Activated T-helper 1 cell treated with anti-CD3 and anti-CD28 coated beads, Interleukin-12 subunit alpha, Interleukin-12 subunit beta, Interleukin-2, Interleukin-4 antibody, amounts not matched to agents 30 ng/mL and 10 ng/mL and 1 ng/mL, durations not matched to agents 14 hours and 24 hours and 36 hours (primary cell): ENCODE measurements around the gene RHBDD3. TPM values are rescaled to one million over a fixed set of nuclear protein-coding genes. Genes with fewer than 3 reads are reported as not detected.

Experiments used
- DNase-seq: peaks from one replicate; pipeline ENCODE4 v3.0.0; 2021; ENCODE audit warnings: low spot score
- H3K27ac Mint-ChIP-seq: one replicate; pipeline ENCODE4 v1.8.0; 2021; ENCODE audit warnings: mild to moderate bottlenecking, mixed read lengths
- H3K27me3 Mint-ChIP-seq: one replicate; pipeline ENCODE4 v1.8.0; 2022; ENCODE audit warnings: mild to moderate bottlenecking, moderate library complexity, mixed read lengths; ENCODE audit not compliant: insufficient read depth
- H3K36me3 Mint-ChIP-seq: one replicate; pipeline ENCODE4 v1.8.0; 2021; ENCODE audit warnings: low read depth, mixed read lengths
- H3K4me1 Mint-ChIP-seq: one replicate; pipeline ENCODE4 v1.8.0; 2021; ENCODE audit warnings: low read depth, mixed read lengths
- H3K4me3 Mint-ChIP-seq: one replicate; pipeline ENCODE4 v1.8.0; 2021; ENCODE audit warnings: mild to moderate bottlenecking, moderate library complexity, mixed read lengths
- H3K9me3 Mint-ChIP-seq: one replicate; pipeline ENCODE4 v1.8.0; 2021; ENCODE audit warnings: mixed read lengths
- intact Hi-C: fragments of 100-400 bp; cut with micrococcal nuclease; formaldehyde crosslinking; loops from one replicate; pipeline ENCODE4 v1.15.1; 2024
- total RNA-seq: library from RNA; stranded (reverse); gene quantifications from 2 replicates; pipeline ENCODE4 v1.2.3, GENCODE V29; 2022

The RHBDD3 gene
- total RNA-seq, 1 donor from 2014 or later = 59.4 TPM

DNA sequence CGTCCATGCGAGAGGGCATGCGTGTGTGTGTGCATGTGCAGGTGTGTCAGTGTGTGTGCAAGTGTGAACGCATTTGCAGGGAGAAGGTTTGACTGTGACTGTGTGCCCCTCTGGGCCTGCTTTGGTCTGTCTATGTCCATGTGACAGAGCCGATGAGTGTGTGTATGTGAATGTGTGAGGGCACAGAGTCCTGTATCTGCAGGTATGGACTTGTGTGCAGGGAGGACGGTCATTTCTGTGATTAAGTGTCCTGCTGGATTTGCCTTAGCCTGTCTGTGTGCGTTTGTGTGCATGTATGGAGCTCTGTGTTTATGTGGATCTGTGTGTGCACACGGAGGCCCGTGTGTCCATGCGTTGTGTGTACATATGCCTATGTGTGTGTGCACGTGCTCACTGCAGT is 56.7 kb downstream of the RHBDD3 start:
- no peak overlapping the region for H3K4me3 Mint-ChIP-seq
- no peaks in the 10 kb centered on the region for H3K9me3 Mint-ChIP-seq
- peaks cover 36% of the 10 kb centered on the region for H3K27me3 Mint-ChIP-seq
- no peak for DNase-seq
- H3K27ac Mint-ChIP-seq = no peak overlapping the region
- intact Hi-C loops = no loop called here
- no peaks in the 10 kb centered on the region for H3K36me3 Mint-ChIP-seq
- H3K4me1 Mint-ChIP-seq = no peaks in the 10 kb centered on the region

Other genes starting within 250 kb of the RHBDD3 start
- not detected in 2 replicates for gene C22orf31, start 206.2 kb downstream of the RHBDD3 start, total RNA-seq
- gene KREMEN1, start 194.9 kb downstream of the RHBDD3 start, total RNA-seq = 0.03 TPM in 1 of 2 replicates, not detected in the other
- gene EMID1, start 62.1 kb downstream of the RHBDD3 start, total RNA-seq = not detected in 2 replicates
- gene EWSR1, start 287 bp upstream of the RHBDD3 start, total RNA-seq = 454 and 463 TPM in 2 replicates
- gene GAS2L1, start 38.7 kb upstream of the RHBDD3 start, total RNA-seq = 2.6 and 3.2 TPM in 2 replicates
- 0.15 and 0.65 TPM in 2 replicates for gene RASL10A, start 47.7 kb upstream of the RHBDD3 start, total RNA-seq
- gene AP1B1, start 120.6 kb upstream of the RHBDD3 start, total RNA-seq = 84.0 and 89.5 TPM in 2 replicates
- not detected in 2 replicates for gene RFPL1, start 170.6 kb upstream of the RHBDD3 start, total RNA-seq
- 8.4 TPM in 2 replicates for gene NEFH, start 212.2 kb upstream of the RHBDD3 start, total RNA-seq